Stimulated activated CD4-positive, alpha-beta T cell treated with anti-CD3 and anti-CD28 coated beads, Interleukin-12 subunit alpha, Interleukin-12 subunit beta, amount 100 ng/mL, for 48 hours (primary cell): ENCODE measurements around the gene ARPC1A.
A peak's percentile ranks its signal among the peaks of the same experiment; 100 is the strongest.
"Not testable (repeated sequence)": the region's sequence is repeated elsewhere in the genome, so short reads cannot be mapped to it uniquely, and the experiment has no call there.

Source experiments
- DNase-seq, 3 donors: peaks; one replicate each; pipeline ENCODE4 v3.0.0-alpha.2; 2020; ENCODE audit warnings: low read depth in 2 of 3, low spot score in 1 of 3

The ARPC1A gene

DNA sequence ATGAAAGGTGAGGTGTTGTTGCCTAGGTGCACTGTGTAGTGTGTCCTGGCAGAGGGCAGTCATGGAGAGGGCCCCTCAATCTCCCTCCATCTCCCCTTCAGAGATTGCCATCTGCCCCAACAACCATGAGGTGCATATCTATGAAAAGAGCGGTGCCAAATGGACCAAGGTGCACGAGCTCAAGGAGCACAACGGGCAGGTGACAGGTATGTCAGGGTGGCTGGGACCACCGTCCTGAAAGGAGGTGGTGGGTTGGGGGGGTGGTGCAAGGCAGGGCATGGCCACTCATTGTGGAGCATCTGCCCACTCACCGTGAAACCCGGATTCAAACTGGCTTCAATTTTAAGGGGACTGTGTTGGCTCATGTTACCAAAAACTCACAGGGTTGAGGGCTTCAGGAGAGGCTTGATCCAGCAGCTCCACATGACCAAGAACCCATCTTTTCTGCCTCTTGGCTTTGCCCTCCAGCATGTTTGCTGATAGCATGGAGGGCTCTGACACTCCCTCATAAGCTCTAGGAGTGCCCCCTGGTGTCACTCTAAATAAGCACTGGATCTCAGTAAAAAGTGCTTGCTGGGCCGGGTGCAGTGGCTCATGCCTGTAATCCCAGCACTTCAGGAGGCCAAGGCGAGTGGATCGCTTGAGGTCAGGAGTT is 61.0 kb downstream of the ARPC1A start:
- DNase-seq, result no peak

DNA sequence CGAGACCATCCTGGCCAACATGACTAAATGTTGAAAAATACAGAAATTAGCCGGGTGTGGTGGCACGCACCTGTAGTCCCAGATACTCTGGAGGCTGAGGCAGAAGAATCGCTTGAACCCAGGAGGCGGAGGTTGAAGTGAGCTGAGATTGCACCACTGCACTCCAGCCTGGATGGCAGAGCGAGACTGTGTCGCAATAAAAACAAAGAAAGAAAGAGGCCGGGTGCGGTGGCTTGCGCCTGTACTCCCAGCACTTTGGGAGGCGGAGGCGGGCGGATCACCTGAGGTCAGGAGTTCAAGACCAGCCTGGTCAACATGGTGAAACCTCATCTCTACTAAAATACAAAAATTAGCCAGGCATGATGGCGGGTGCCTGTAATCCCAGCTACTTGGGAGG is 61.5 kb downstream of the ARPC1A start:
- DNase-seq, result not testable (repeated sequence)

- DNase-seq, result no peak
These were observed 62.2 kb downstream of the ARPC1A start for GRCh38 chr7:99387912-99388311.

GRCh38 chr7:99389772-99390171 is 64.1 kb downstream of the ARPC1A start:
- DNase-seq, result no peak

DNA sequence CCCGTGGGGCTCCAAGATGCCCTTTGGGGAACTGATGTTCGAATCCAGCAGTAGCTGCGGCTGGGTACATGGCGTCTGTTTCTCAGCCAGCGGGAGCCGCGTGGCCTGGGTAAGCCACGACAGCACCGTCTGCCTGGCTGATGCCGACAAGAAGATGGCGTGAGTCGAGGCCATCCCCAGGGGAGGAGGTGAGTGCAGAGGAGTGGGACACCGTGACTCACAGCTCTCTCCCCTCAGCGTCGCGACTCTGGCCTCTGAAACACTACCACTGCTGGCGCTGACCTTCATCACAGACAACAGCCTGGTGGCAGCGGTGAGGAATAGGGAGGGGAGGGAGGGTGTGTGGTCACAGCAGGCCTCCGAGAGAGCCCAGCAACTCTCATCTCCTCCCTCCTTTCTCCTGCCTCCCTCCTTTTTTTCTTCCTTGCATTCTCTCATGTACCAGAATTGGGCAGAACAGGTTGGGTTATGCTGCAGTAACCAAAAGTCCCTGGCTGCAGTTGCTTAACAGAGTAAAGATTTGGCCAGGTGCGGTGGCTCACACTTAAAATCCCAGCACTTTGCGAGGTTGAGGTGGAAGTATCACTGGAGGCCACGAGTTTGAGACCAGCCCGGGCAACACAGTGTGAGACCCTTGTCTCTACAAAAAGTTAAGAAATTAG is 65.4 kb downstream of the ARPC1A start:
- DNase-seq, result no peak

- DNase-seq, result no peak
These were observed 66.3 kb downstream of the ARPC1A start for GRCh38 chr7:99392046-99392445.

- peak; percentile 64 to 69 (median 65) for DNase-seq
These were observed 67.1 kb downstream of the ARPC1A start for GRCh38 chr7:99392659-99393354.

DNA sequence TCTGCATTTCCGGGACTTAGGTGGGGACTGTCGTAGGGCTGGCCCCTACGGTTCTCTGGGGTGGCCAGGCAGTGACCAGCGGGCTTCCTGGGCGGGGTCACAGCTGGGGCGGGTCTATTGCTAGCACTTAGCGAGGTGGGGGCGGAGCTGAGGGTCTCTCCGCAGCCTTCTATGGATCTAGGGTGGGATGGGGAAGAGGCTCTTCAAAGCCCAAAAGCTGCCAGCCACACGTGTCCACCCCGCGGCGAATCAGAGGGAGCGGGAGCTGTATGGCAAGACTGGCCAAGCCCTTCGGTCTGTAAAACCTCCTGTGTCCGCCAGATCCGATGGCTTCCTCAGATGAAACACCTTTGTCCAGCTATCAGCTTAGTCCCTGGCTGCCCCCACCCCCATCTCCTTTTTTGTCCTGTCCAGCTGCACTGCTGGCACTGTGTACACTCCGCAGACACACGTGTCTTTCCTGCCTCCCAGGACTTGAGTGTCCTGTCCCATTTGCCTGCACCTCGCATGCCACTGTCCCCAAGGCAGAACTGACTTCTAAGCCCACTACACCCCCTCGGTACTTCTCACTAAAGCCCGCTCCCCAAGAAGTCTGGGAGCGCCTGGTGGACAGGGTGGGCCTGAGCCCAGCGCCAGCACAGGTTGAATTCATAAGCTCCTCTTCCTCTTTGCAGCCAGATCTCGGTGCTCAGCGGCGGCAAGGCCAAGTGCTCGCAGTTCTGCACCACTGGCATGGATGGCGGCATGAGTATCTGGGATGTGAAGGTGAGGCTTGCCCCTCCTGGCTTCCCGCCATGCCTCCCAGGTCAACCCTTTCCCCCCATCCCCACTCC is 67.9 kb downstream of the ARPC1A start:
- no peak for DNase-seq

DNA sequence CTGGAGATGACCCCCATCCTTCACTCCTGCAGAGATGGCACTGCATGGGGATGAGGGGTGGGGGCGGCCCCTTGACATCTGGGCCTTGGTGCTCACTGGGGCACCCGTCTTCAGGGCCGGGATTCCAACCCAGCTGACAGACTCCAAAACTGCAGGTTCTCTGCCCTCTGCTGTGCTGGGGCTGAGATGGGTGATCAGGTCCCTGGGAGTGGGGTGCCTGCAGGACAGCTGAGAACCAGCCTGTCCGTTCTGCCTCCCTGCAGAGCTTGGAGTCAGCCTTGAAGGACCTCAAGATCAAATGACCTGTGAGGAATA is 68.4 kb downstream of the ARPC1A start:
- no peak for DNase-seq

DNA sequence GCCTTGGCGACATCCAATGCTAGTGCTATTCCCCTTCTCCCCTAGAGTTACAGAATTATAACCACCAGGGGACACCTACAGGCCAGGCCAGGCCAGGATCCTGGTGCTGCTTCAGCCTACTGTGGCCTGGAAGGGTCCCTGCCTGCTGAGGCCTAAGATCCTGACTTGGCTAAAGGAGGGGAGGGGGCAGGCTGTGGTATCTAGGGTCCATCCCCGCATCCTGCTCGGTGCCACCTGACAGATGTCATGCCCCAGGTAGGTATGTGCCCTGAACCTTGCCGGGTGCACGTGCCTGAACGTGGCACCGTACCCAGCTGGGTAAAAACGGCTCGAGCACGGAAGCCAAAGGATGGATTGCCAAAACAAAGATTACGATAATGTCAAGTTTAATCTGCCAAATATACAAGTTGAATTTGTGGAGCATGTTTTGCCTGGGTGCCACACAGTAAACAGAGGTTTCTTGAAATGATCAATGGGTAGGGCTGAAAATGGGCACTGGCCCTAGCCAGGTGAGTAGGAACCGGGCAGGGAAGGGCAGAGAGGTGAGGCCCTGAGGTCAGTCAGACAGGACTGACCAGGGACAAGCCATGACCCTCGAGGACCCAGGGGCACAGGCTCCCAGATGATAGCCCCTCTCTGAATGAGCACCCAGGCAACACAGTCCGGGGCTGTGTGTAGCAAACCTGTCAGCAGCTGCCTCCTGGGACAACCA is 70.1 kb downstream of the ARPC1A start:
- DNase-seq, result no peak

DNA sequence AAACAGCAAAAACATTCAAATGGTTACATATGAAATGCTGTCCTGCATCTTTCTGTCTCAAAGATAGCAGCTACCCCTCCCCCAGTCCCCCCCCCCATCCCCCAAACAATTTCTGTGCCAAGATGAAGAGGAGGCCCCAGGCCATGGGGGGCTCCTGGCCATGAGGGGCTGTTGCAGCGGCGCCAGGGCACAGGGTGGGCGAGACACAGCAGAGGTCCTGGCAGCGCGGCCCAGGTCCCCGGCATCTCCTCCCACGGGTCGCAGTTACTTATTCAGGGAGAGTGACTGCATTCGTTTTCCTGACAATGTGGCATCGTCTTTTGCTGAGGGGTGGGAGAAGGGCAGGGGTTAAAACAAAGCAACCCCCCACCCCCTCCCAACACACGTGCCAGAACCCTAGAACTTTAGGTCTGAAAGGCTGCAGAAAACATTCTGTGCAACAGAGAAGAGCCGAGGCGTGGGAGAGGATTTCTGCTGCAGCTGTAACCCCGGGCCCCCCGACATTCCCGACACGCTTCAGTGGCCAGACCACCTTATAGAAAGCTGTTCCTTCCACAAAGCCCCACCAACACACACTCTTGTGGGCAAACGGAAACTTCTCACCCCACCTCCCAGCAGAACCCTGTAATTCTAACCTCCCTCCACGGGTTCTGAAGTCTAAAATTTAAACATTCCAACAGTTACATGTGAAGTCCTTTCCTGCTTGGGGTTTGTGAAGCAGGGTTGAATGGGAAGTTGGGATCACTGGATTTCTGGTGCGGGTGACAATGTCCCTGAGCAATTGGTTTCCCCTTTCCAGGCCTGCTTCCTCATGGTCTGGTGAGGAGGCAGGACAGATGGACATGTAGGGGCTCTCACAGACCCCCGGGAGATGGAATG is 71.0 kb downstream of the ARPC1A start:
- no peak for DNase-seq

DNA sequence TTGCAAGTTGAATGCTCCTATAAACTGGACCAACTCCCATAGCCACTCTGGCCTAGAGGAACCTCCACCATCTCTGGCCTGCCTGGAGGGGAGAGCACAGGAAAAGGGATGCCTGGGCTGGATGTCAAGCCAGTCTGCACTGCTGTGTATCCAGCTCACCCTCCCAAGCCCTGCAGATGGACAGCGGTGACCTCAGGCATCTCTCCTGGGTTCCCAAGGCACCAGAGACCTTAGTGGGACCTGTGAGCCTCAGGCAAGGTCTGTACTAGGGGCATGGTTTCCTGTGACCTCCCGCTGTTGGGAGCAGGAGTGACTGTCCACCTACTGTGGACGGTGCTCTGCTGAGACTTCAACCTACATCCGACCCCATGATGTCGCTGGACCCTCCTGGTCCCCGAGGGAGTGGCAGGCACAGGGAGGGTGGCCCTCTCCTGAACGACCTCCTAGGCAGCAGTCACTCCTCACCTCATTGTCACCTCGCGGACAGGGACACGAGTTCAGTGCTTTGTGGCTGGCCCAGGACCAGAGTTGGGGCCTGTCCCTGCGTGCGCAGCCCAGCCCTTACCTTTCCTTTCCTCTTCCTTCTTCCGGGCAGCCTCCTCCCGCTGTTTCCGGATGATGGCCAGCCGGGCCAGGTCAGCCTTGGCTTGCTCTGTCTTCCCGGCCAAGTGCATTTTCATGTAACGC is 71.7 kb downstream of the ARPC1A start:
- no peak for DNase-seq

DNA sequence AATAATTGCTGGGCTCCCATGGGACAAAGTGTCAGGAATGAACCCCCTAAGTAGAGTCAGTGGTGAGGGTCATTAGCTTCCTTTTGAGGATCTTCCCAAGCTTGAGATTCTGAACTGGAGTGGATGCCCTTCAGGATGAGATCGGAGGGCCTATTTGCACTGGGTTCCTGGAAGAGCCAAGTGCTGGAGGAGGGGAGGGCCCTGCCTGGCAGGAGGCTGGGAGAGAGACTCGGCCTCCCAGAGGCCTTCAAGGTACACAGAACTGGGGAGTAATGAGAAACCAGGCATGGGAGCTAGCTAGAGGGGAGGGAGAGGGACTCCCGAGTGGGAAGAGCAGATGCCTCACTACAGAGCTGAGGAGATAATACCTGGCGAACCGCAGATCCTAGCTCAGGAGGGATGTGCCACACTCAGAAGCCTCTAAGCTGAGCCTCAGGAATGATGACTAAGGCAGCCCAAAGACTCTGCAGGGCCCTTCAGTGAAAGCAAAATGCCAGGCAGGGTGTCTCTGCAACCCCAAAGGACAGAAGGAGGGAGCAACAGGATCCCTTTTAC is 73.3 kb downstream of the ARPC1A start:
- no peak for DNase-seq

GRCh38 chr7:99399597-99399996 is 73.9 kb downstream of the ARPC1A start:
- DNase-seq, result no peak

DNA sequence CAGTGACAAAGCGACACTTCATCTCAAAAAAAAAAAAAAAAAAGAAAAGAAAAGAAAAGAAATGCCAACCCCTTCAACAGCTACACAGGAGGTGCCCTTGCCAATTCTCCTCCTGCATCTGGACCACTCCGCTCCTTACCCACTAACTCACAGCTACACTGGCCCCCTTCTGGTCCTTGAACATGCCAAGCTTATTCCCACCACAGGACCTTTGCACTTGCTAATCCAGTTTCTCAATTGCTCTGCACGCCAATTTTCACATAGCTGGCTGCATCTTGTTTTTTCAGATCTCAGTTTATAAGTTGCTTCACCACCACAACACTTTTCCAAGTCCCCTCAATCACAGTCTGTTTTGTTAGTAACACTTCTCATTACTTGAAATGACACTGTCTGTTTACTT is 77.2 kb downstream of the ARPC1A start:
- DNase-seq, result no peak

DNA sequence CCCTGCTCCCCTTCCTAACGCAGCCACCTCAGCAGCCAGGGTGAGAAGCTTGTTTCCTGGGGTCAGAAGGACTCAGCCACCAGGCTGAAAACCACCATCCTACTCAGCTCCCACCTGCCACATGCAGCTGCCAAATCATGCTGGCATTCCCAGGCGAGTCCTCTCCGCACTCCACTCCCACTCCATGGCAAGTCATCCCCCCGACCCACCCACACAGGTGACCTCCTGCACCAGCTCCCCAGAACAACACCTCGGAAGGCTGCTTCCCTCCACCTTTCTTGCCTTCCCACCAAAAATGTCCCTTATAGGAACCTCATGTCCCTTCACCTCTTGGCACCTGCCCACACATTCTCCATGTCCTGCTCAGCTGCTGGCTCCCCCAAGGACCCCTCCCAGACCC is 78.1 kb downstream of the ARPC1A start:
- DNase-seq, result no peak

DNA sequence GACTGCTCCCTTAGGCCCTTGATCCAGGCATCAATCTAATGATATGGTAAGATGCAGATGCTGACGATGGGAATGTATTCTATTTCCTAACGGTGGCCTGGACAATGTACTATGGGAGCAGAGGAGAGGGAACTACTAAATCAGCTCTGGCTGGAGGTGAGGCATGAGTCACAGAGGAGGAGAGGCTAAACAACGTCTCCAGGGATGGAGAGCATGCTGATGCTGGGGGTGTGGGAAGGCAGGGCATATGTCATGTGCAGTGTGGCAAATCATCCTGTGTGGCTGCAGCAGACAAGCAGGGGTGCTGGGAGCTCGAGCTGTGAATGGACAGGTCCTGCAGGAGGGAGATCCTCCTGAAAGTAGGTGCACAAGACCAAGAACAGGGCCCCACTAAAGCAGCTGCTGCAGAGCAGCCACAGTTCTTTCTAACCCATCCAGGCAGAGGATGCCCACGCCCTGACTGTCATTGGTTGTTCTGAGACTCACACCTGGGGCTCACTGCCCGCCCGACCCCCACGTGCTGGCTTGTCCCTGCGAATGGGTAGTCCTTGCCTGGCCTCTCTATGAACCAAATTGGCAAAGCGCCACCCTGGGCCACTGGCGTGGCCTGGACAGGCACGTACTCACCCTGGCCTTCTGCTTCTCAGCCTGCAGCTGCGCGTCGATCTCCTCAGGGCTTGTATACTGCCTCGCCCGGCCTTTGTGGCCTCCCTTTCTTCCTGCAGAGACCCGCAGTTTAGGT is 78.7 kb downstream of the ARPC1A start:
- DNase-seq, result no peak

GRCh38 chr7:99404977-99405320 is 79.3 kb downstream of the ARPC1A start:
- DNase-seq, result no peak

DNA sequence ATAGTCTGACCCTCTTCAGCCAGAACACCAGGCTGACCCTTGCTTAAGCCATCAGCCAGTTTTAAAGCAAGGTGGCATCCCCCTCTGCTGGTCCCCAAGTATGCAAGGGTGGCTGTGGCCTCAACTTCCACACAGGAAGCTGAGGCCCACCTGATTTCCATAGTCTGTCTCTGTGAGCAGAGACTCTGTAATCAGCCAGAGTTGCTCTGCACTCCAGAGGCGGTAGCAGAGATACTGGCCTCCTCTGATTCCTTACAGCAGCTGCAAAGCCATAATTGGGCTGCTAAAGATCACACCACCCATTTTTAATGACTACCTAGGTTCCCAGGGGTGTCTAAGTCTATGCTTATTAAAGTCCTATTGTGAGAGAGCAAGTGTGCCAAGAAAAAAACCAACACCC is 80.9 kb downstream of the ARPC1A start:
- no peak for DNase-seq
